Measurements from ENCODE around the gene GPRC5C. TPM values are rescaled to one million over a fixed set of nuclear protein-coding genes. Genes with fewer than 3 reads are reported as not detected.

The GPRC5C gene
- total and polyA plus RNA-seq, 2 of the 13 experiments (the other 11 are each of a cell fraction or from before 2014, with no cell fraction given): 85.6 to 300 TPM

- peak; percentile 39; the same call in 1 of the 2 replicates for TF ChIP-seq ZNF784 (CRISPR knock-in tag; IDR thresholded peaks at IDR 0.05; ENCODE audit: borderline replicate concordance)
- TF ChIP-seq DZIP1 (CRISPR knock-in tag; IDR thresholded peaks at IDR 0.05): no peak
- TF ChIP-seq ZNF75D (CRISPR knock-in tag; IDR thresholded peaks at IDR 0.05; ENCODE audit: borderline replicate concordance): no peak
- TF ChIP-seq SMAD1 (CRISPR knock-in tag; IDR thresholded peaks at IDR 0.05; ENCODE audit: borderline replicate concordance, low read depth): peak; percentile 25; the same call in 1 of the 2 replicates
- TF ChIP-seq POGK (CRISPR knock-in tag; conservative IDR thresholded peaks at IDR 0.05): peak; percentile 77
- TF ChIP-seq ZNF891 (CRISPR knock-in tag; IDR thresholded peaks at IDR 0.05): peak; percentile 15; the same call in 1 of the 2 replicates
- TF ChIP-seq ZNF598 (CRISPR knock-in tag; IDR thresholded peaks at IDR 0.05; ENCODE audit: borderline replicate concordance): peak; percentile 88; the same call in 1 of the 2 replicates
- no peak; the same call in 1 of the 2 replicates for TF ChIP-seq SMYD3 (CRISPR knock-in tag; IDR thresholded peaks at IDR 0.05)
- 0 out of 2 replicates have a peak, but pooled peaks have one; percentile 19 for TF ChIP-seq ZNF777 (CRISPR knock-in tag; IDR thresholded peaks at IDR 0.05)
- peak; percentile 97 for TF ChIP-seq KLF12 (CRISPR knock-in tag; IDR thresholded peaks at IDR 0.05; ENCODE audit: borderline replicate concordance)
- peak; percentile 19; the same call in 1 of the 2 replicates for TF ChIP-seq KMT2A (CRISPR knock-in tag; IDR thresholded peaks at IDR 0.05)
- peak; percentile 94; the same call in 1 of the 2 replicates for TF ChIP-seq GLI4 (CRISPR knock-in tag; IDR thresholded peaks at IDR 0.05; ENCODE audit: borderline replicate concordance)
- 0 out of 2 replicates have a peak, but pooled peaks have one; percentile 43 for TF ChIP-seq MTA1 (CRISPR knock-in tag; IDR thresholded peaks at IDR 0.05; ENCODE audit: borderline replicate concordance)
- TF ChIP-seq KLF9 (CRISPR knock-in tag; IDR thresholded peaks at IDR 0.05; ENCODE audit: low read depth): no peak
- peak; percentile 61 for TF ChIP-seq TAF15 (IDR thresholded peaks at IDR 0.05; ENCODE audit: low read depth, low read length, poor library complexity, severe bottlenecking)
- TF ChIP-seq DMAP1 (CRISPR knock-in tag; IDR thresholded peaks at IDR 0.05): peak; percentile 42; the same call in 1 of the 2 replicates
- TF ChIP-seq ZNF839 (CRISPR knock-in tag; IDR thresholded peaks at IDR 0.05; ENCODE audit: borderline replicate concordance): 0 out of 2 replicates have a peak, but pooled peaks have one; percentile 31
- 0 out of 2 replicates have a peak, but pooled peaks have one; percentile 67 for TF ChIP-seq SNAI1 (CRISPR knock-in tag; IDR thresholded peaks at IDR 0.05; ENCODE audit: borderline replicate concordance)
- peak; percentile 47; the same call in 1 of the 2 replicates for TF ChIP-seq ETV5 (CRISPR knock-in tag; IDR thresholded peaks at IDR 0.05; ENCODE audit: borderline replicate concordance)
- peak in 1 of 2 experiments; percentile 49; a peak in 2 of 4 replicates for TF ChIP-seq EP300 (IDR thresholded peaks at IDR 0.05; ENCODE audit: low read depth in 2 of 2, low read length in 2 of 2)
- TF ChIP-seq EP300 (CRISPR knock-in tag; IDR thresholded peaks at IDR 0.05; ENCODE audit: borderline replicate concordance): peak; percentile 36; the same call in 1 of the 2 replicates
- peak; percentile 16; the same call in 1 of the 2 replicates for TF ChIP-seq MLX (CRISPR knock-in tag; IDR thresholded peaks at IDR 0.05)
- no peak for TF ChIP-seq MTF1 (CRISPR knock-in tag; IDR thresholded peaks at IDR 0.05)
Measured at GRCh38 chr17:74454197-74455024, 22.5 kb downstream of the GPRC5C start (continued).

Measured in HepG2 (cell line).